GM20431 (cell line): ENCODE results near the gene MAML2.

Experiments used
- in situ Hi-C: fragments of 300-500 bp; cut with MseI, MboI; formaldehyde crosslinking; loops from one replicate; pipeline ENCODE4 v1.15.0; 2020; ENCODE audit warnings: low sequenced_read_pairs; ENCODE audit not compliant: unreplicated experiment

The MAML2 gene

GRCh38 chr11:95975343-95975742 is 367.7 kb downstream of the MAML2 start:
- in situ Hi-C loops: no loop called here

GRCh38 chr11:95972060-95972459 is 370.9 kb downstream of the MAML2 start:
- in situ Hi-C loops: no loop called here

GRCh38 chr11:95968585-95968984 is 374.4 kb downstream of the MAML2 start:
- in situ Hi-C loops: no loop called here

GRCh38 chr11:95964281-95964680 is 378.7 kb downstream of the MAML2 start:
- in situ Hi-C loops: no loop called here

GRCh38 chr11:95961758-95962157 is 381.2 kb downstream of the MAML2 start:
- in situ Hi-C loops: no loop called here

- in situ Hi-C loops: no loop called here
Measured at GRCh38 chr11:95950905-95951304, 392.1 kb downstream of the MAML2 start.

- in situ Hi-C loops: no loop called here
Measured at GRCh38 chr11:95948637-95949036, 394.4 kb downstream of the MAML2 start.

- in situ Hi-C loops: no loop called here
Measured at GRCh38 chr11:95944623-95945022, 398.4 kb downstream of the MAML2 start.

GRCh38 chr11:95943546-95943945 is 399.4 kb downstream of the MAML2 start:
- in situ Hi-C loops: no loop called here

GRCh38 chr11:95939091-95939490 is 403.9 kb downstream of the MAML2 start:
- in situ Hi-C loops: no loop called here

- in situ Hi-C loops: no loop called here
Measured at GRCh38 chr11:95937358-95937757, 405.6 kb downstream of the MAML2 start.

GRCh38 chr11:95933594-95933993 is 409.4 kb downstream of the MAML2 start:
- in situ Hi-C loops: no loop called here

- in situ Hi-C loops: no loop called here
Measured at GRCh38 chr11:95931916-95932315, 411.1 kb downstream of the MAML2 start.

- in situ Hi-C loops: no loop called here
Measured at GRCh38 chr11:95930948-95931347, 412.0 kb downstream of the MAML2 start.

- in situ Hi-C loops: no loop called here
Measured at GRCh38 chr11:95926726-95927125, 416.3 kb downstream of the MAML2 start.
